Peyer's patch (tissue), 4 donors: Measurements from ENCODE around the gene NPM1. TPM values are rescaled to one million over a fixed set of nuclear protein-coding genes. Genes with fewer than 3 reads are reported as not detected.

Source experiments
- DNase-seq, 3 donors: peaks; one replicate each; pipeline ENCODE4 v3.0.0-alpha.2; 2017 to 2019
- H3K27ac ChIP-seq, 4 donors: fragments of 200-600 bp; sonication (generic); one replicate each; pipeline ENCODE4 v1.5.1; 2016 to 2019
- H3K27me3 ChIP-seq, 2 donors: fragments of 200-600 bp; sonication (generic); one replicate each; pipeline ENCODE4 v1.5.1; 2019
- H3K36me3 ChIP-seq, 3 donors: fragments of 200-600 bp; sonication (generic); one replicate each; pipeline ENCODE4 v1.5.1; 2016 to 2019
- H3K4me1 ChIP-seq, 4 donors: fragments of 200-600 bp; sonication (generic); one replicate each; pipeline ENCODE4 v1.5.1; 2016 to 2019
- H3K4me3 ChIP-seq, 4 donors: fragments of 200-600 bp; sonication (generic); 1 replicate in 3 of 4; 2 replicates in 1 of 4; pipeline ENCODE4 v1.5.1; 2016 to 2019; ENCODE audit warnings: mild to moderate bottlenecking in 1 of 4
- H3K9me3 ChIP-seq, 4 donors: fragments of 200-600 bp; sonication (generic); one replicate each; pipeline ENCODE4 v1.5.1; 2016 to 2019; ENCODE audit warnings: mild to moderate bottlenecking in 1 of 4
- POLR2A ChIP-seq, 2 donors: fragments of 450-650 bp; IDR thresholded peaks; one replicate each; pipeline ENCODE4 v1.5.1; 2017; ENCODE audit warnings: antibody characterized with exemption in 2 of 2, mild to moderate bottlenecking in 2 of 2, moderate library complexity in 2 of 2
- total RNA-seq, 4 donors: library from RNA; depleted of rRNA; stranded (reverse); fragments of >200 nt; gene quantifications; one replicate each; pipeline ENCODE4 v1.1.0, GENCODE V29; 2016
- TF ChIP-seq, protein P1 (sequence below), 6 experiments: fragments of 450-650 bp in 4 of 6; fragments of 200-600 bp in 2 of 6; sonication (generic) in 1 of 6; IDR thresholded peaks; one replicate each; pipeline ENCODE4 v1.5.1; 2017 to 2019; ENCODE audit warnings: antibody characterized with exemption in 6 of 6, mild to moderate bottlenecking in 3 of 6, moderate library complexity in 1 of 6

The NPM1 gene
- total RNA-seq, 4 donors from 2014 or later, result 167 to 468 (median 197) TPM

DNA sequence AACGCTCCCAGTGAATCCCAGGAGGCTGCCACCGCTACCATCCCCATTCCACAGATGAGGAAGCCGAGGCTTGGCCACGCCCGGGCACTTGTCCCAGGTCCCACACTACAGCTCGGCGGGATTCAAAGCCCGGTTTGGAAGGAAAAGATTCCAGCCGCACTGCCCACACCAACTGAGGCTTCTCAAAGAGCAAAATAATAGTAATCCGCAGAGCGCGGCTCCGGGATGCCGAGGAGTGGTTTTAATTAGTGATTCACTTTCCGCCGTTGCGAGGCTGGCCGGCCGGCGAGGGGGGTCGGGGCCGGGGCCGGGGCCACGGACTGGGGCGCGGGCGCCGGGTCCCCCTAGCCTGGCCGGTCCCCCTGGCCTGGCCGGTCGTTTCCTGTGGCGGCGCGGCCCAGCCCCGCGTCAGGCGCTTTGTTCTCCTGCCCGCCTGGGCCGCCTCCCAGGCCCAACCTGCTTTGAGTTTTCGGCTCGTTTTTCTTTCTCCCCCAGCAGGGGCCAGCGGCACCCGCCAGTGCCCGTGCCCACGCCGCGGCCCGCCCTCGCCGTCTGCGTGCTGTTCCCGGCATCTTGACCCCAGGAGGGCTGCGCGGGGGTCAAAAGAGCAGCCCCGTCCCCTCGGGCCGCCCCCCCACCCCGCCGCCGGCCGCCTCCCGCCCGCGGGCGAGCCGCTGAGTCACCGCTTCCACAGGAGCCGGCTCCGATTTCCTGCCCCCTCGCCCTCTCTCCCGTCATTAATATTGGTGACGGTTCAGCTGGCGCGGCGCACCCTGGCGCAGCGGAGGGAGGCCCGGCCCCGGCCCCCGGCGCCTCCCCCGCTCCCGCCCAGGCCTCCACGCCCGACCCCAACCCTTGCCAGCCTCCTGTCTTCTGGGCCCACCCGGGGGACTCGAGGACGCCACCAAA, 63.0 kb downstream of the NPM1 start:
- Histone ChIP-seq H3K27ac (peak overlapping the region; percentile 19 to 76 (median 38)), H3K9me3 (no peaks in the 10 kb centered on the region), H3K4me1 (peaks cover 0 to 10% (median 0%) of the 10 kb centered on the region in 4 donors), H3K36me3 (no peaks in the 10 kb centered on the region), H3K27me3 (peaks cover 0 to 3% of the 10 kb centered on the region in 2 donors), H3K4me3 (peak overlapping the region; percentile 23 to 53 (median 38))
- TF ChIP-seq, protein P1, sequence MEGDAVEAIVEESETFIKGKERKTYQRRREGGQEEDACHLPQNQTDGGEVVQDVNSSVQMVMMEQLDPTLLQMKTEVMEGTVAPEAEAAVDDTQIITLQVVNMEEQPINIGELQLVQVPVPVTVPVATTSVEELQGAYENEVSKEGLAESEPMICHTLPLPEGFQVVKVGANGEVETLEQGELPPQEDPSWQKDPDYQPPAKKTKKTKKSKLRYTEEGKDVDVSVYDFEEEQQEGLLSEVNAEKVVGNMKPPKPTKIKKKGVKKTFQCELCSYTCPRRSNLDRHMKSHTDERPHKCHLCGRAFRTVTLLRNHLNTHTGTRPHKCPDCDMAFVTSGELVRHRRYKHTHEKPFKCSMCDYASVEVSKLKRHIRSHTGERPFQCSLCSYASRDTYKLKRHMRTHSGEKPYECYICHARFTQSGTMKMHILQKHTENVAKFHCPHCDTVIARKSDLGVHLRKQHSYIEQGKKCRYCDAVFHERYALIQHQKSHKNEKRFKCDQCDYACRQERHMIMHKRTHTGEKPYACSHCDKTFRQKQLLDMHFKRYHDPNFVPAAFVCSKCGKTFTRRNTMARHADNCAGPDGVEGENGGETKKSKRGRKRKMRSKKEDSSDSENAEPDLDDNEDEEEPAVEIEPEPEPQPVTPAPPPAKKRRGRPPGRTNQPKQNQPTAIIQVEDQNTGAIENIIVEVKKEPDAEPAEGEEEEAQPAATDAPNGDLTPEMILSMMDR (IDR thresholded peaks at IDR 0.05), result no peak
- TF ChIP-seq POLR2A (IDR thresholded peaks at IDR 0.05), result no peak
- peak in 2 of 3 donors; percentile 62 to 63 for DNase-seq

DNA sequence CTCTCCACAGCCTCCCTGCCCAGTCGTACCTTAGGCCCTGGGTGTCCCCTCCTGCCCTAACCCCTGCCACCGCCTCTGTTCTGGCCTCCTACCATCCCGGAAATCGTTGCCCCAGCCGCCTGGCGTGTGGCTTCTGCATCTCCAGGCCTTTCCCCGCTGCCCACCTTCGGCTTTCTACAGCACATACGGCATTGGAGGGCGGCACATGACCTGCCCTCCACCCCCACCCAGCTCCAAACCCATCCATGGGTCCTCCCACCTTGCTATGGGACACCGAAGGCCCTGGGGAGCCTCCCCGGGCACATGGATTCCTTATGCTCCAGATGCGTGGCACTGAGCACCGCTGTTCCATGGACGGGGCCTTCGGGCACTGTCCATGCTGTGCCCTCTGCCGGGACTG, 63.8 kb downstream of the NPM1 start:
- peak overlapping the region in 3 of 4 donors; percentile 36 to 76 (median 40) for H3K27ac ChIP-seq
- peak overlapping the region in 1 of 4 donors; percentile 53 for H3K4me3 ChIP-seq

DNA sequence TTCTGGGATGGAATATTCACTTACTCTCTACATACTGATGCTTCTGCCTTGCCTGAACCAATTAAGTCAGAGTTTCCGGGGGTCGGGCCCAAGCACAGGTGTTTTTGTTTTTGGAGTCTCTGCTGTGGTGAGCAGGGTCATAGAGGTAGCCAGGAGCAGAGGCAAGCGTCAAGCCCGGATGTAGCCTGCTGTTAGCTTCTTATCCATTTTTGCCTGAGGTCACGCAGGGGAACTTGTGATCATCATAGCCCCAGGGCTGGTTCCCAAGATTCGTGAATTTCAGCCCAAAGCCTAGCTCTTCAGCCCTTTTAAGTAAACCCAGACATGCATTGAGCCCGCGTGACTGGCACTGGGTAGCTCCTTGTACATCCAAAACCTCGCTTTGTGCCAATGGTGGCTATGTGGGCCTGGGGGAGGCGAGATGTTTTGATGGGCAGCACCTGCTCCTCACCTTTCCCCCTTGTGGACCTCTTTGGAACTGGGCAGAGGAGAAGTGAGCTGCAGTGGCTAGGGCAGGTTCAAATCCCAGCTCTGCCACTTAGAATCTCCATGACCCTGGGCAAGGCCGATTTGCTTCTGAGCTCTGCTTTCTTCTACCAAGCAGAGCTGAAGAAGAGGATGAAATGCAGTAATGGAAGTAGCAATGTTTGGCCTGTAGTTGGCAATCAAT, 65.5 kb downstream of the NPM1 start:
- Histone ChIP-seq H3K4me1 (peaks cover 0 to 10% (median 0%) of the 10 kb centered on the region in 4 donors), H3K9me3 (no peaks in the 10 kb centered on the region), H3K27me3 (peaks cover 0 to 3% of the 10 kb centered on the region in 2 donors), H3K27ac (no peak overlapping the region), H3K36me3 (no peaks in the 10 kb centered on the region), H3K4me3 (no peak overlapping the region)
- DNase-seq, result no peak
- TF ChIP-seq POLR2A (IDR thresholded peaks at IDR 0.05), result no peak
- TF ChIP-seq, protein P1 (IDR thresholded peaks at IDR 0.05), result no peak

More for the DNA sequence above, 63.8 kb downstream of the NPM1 start:
- no peak for DNase-seq
- no peak for TF ChIP-seq POLR2A (IDR thresholded peaks at IDR 0.05)
- TF ChIP-seq, protein P1 (IDR thresholded peaks at IDR 0.05), result no peak
- Histone ChIP-seq H3K36me3 (no peaks in the 10 kb centered on the region), H3K9me3 (no peaks in the 10 kb centered on the region), H3K4me1 (peaks cover 0 to 10% (median 0%) of the 10 kb centered on the region in 4 donors), H3K27me3 (peaks cover 0 to 3% of the 10 kb centered on the region in 2 donors)

DNA sequence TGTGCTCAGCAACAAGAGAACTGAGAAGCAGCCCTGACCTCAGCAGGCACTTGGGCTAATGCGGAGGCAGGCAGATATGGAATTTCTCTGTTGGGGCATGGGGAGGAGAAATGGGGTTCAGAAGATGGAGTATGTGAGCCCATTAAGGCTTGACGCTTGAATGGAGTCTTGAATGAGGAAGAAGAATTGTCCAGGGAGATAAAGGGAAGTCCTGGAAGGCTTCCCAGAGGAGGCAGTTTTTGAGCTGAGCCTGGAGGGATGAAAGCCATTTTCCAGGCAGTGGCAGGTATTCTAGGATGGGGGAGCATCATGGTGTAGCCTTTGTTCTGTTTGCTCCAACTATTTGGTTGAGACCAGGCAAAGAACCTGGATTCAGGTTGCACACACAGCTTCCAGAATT, 66.3 kb downstream of the NPM1 start:
- DNase-seq, result no peak
- Histone ChIP-seq H3K27me3 (peaks cover 0 to 3% of the 10 kb centered on the region in 2 donors), H3K4me1 (peaks cover 0 to 10% (median 0%) of the 10 kb centered on the region in 4 donors), H3K27ac (no peak overlapping the region), H3K36me3 (no peaks in the 10 kb centered on the region), H3K9me3 (no peaks in the 10 kb centered on the region), H3K4me3 (no peak overlapping the region)
- TF ChIP-seq, protein P1 (IDR thresholded peaks at IDR 0.05), result no peak
- TF ChIP-seq POLR2A (IDR thresholded peaks at IDR 0.05), result no peak

DNA sequence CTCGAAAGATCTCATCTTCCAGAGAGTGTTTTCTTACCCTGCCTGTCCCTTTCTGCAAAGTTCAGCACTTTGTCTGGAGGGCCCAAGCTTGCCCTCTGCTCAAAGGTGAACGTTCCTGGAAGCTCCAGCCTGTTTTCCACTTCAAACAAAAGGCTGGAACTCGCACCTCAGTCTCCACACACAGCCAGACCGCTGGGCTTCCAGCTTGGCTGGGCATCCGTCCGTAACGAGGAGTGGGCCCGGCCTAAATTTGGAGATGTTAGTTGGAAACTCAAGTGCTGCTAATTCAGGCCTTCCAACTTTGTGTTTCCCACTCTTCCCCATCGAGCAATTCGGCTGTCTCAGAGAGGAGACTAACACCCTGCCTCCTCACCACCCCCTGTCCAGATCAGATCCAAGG, 66.9 kb downstream of the NPM1 start:
- TF ChIP-seq, protein P1 (IDR thresholded peaks at IDR 0.05), result no peak
- TF ChIP-seq POLR2A (IDR thresholded peaks at IDR 0.05), result no peak
- DNase-seq, result no peak
- no peaks in the 10 kb centered on the region for H3K36me3 ChIP-seq
- peaks cover 0 to 3% of the 10 kb centered on the region in 2 donors for H3K27me3 ChIP-seq
- peaks cover 0 to 10% (median 0%) of the 10 kb centered on the region in 4 donors for H3K4me1 ChIP-seq
- H3K9me3 ChIP-seq, result no peaks in the 10 kb centered on the region
- no peak overlapping the region for H3K4me3 ChIP-seq
- no peak overlapping the region for H3K27ac ChIP-seq
